Astrocyte of the spinal cord (primary cell): Measurements from ENCODE around the gene RELT.
"Not testable (repeated sequence)": the region's sequence is repeated elsewhere in the genome, so short reads cannot be mapped to it uniquely, and the experiment has no call there.

Experiments
- DNase-seq: peaks from one replicate; pipeline ENCODE4 v3.0.0; 2011; ENCODE audit warnings: low read depth, low spot score
- H3K4me3 ChIP-seq: 2 replicates; pipeline ENCODE4 v1.5.1; 2011; ENCODE audit warnings: low read depth, mild to moderate bottlenecking, low read length, moderate library complexity
- in situ Hi-C: cut with HindIII; loops from 2 replicates; pipeline ENCODE4 v1.10.0; 2017; ENCODE audit warnings: low sequenced_read_pairs
- TF ChIP-seq, protein P1 (sequence below): IDR thresholded peaks from 2 replicates; pipeline ENCODE4 v1.5.1; 2012; ENCODE audit warnings: low read depth, mild to moderate bottlenecking, low read length, inconsistent platforms

The RELT gene

GRCh38 chr11:73431396-73431795, 55.2 kb downstream of the RELT start:
- TF ChIP-seq, protein P1, sequence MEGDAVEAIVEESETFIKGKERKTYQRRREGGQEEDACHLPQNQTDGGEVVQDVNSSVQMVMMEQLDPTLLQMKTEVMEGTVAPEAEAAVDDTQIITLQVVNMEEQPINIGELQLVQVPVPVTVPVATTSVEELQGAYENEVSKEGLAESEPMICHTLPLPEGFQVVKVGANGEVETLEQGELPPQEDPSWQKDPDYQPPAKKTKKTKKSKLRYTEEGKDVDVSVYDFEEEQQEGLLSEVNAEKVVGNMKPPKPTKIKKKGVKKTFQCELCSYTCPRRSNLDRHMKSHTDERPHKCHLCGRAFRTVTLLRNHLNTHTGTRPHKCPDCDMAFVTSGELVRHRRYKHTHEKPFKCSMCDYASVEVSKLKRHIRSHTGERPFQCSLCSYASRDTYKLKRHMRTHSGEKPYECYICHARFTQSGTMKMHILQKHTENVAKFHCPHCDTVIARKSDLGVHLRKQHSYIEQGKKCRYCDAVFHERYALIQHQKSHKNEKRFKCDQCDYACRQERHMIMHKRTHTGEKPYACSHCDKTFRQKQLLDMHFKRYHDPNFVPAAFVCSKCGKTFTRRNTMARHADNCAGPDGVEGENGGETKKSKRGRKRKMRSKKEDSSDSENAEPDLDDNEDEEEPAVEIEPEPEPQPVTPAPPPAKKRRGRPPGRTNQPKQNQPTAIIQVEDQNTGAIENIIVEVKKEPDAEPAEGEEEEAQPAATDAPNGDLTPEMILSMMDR = no peak
- DNase-seq = no peak
- in situ Hi-C loops = no loop called here
- H3K4me3 ChIP-seq = no peak overlapping the region

DNA sequence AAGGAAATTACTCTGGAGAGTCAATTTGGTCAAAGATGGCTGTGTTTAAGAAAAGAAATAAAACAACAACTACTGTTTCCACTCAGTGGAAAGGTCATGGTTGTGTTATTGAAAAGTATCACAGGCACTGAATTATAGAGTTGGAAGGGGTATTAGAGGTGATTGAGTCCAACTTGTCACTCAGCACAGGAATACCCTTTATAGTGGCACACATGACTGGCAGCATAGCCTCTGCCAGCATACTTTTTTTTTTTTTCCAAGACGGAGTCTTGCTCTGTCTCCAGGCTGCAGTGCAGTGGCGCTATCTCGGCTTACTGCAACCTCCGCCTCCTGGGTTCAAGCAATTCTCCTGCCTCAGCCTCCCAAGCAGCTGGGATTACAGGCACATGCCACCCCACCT, 60.7 kb downstream of the RELT start:
- DNase-seq, H3K4me3 ChIP-seq, in situ Hi-C loops: not testable (repeated sequence)

GRCh38 chr11:73439002-73439843, 63.0 kb downstream of the RELT start:
- H3K4me3 ChIP-seq = no peak overlapping the region
- TF ChIP-seq, protein P1 = no peak
- in situ Hi-C loops = no loop called here
- no peak for DNase-seq

DNA sequence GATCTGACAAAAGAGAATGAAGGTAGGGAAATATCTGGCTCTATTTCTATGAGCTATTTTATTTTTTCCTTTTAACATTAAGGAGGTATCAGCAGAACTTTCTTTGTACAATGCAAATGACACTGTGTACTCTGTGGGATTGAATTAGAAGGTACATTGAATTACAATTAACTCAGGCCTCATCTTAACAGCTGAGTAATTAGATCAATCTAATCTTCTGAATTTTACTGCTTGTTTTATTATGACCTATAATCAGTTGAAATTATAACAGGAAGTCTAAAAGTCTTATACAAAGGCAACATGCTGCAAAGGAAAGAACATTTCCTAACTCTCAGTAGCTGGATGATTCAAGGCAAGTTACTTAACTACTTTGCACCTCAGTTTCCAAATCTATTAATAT, 69.8 kb downstream of the RELT start:
- in situ Hi-C loops = no loop called here
- TF ChIP-seq, protein P1 = no peak
- H3K4me3 ChIP-seq = no peak overlapping the region
- no peak for DNase-seq

DNA sequence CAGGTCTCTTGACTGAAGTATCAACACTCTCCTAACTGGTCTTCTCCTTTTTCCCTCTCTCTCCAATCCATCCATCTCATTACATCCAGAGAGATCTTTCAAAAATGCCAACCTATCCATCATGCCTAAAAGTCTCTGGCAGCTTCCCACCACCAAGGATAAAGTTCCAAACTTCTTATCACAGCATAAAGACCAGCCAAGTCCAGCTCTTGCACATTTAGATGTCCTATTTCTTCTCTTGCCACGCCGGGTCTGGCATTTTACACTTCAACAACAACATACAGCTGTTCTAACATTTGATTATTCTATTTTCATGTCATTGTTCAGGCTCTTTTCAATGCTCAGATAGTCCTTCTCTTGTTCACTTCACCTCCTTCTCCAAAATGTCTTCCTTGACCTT, 70.6 kb downstream of the RELT start:
- TF ChIP-seq, protein P1 = no peak
- H3K4me3 ChIP-seq = no peak overlapping the region
- no peak for DNase-seq
- in situ Hi-C loops = no loop called here
